WTC11 (cell line): ENCODE results near the gene C1orf159. TPM values are rescaled to one million over a fixed set of nuclear protein-coding genes. Genes with fewer than 3 reads are reported as not detected.

Experiments used
- ATAC-seq: fragments of 200-7000 bp; cut with Tn5 transposase; 2 replicates; pipeline ENCODE4 v1.10.0; 2021; ENCODE audit warnings: mild to moderate bottlenecking, moderate library complexity
- CTCF ChIA-PET: fragments of 300-600 bp; sonication (Branson Sonifier 250); formaldehyde crosslinking; loops from one replicate; lab custom pipeline; 2021; ENCODE audit warnings: antibody characterized with exemption; lab: Charles Lee
- POLR2A ChIA-PET: fragments of 350-600 bp; sonication (Branson Sonifier 250); formaldehyde crosslinking; loops from one replicate; lab custom pipeline; 2021; ENCODE audit warnings: antibody characterized with exemption; lab: Charles Lee
- DNase-seq: peaks from one replicate; pipeline ENCODE4 v3.0.0; 2021; ENCODE audit warnings: low spot score
- H3K27ac Mint-ChIP-seq: 2 replicates; pipeline ENCODE4 v1.8.0; 2021; ENCODE audit warnings: mixed read lengths
- H3K27me3 Mint-ChIP-seq: 2 replicates; pipeline ENCODE4 v1.8.0; 2021; ENCODE audit warnings: low read depth, mild to moderate bottlenecking, moderate library complexity, mixed read lengths
- H3K36me3 Mint-ChIP-seq: 2 replicates; pipeline ENCODE4 v1.8.0; 2021; ENCODE audit warnings: mixed read lengths
- H3K4me1 Mint-ChIP-seq: 2 replicates; pipeline ENCODE4 v1.8.0; 2022; ENCODE audit warnings: mixed read lengths
- H3K4me3 Mint-ChIP-seq: 2 replicates; pipeline ENCODE4 v1.8.0; 2021; ENCODE audit warnings: mild to moderate bottlenecking, moderate library complexity, mixed read lengths
- H3K9me3 Mint-ChIP-seq: 2 replicates; pipeline ENCODE4 v1.8.0; 2021; ENCODE audit warnings: mixed read lengths
- CREB1 ChIP-seq: sonication (generic); formaldehyde crosslinking; IDR thresholded peaks from 2 replicates; pipeline ENCODE4 v1.8.0; 2023; ENCODE audit warnings: mild to moderate bottlenecking, missing genetic modification reagents
- CREM ChIP-seq: sonication (generic); formaldehyde crosslinking; IDR thresholded peaks from 2 replicates; pipeline ENCODE4 v1.8.1; 2022; ENCODE audit warnings: mild to moderate bottlenecking, missing genetic modification reagents, moderate library complexity
- ESRRA ChIP-seq: sonication (generic); formaldehyde crosslinking; IDR thresholded peaks from 2 replicates; pipeline ENCODE4 v1.8.1; 2022; ENCODE audit warnings: mild to moderate bottlenecking, missing genetic modification reagents, borderline replicate concordance
- ETV6 ChIP-seq: sonication (generic); formaldehyde crosslinking; IDR thresholded peaks from 2 replicates; pipeline ENCODE4 v1.8.1; 2022; ENCODE audit warnings: mild to moderate bottlenecking, missing genetic modification reagents
- FOXJ3 ChIP-seq: sonication (generic); formaldehyde crosslinking; IDR thresholded peaks from 2 replicates; pipeline ENCODE4 v1.9.0; 2021; ENCODE audit warnings: missing genetic modification reagents, mild to moderate bottlenecking, borderline replicate concordance
- FOXK1 ChIP-seq: sonication (generic); formaldehyde crosslinking; IDR thresholded peaks from 2 replicates; pipeline ENCODE4 v1.8.0; 2022; ENCODE audit warnings: mild to moderate bottlenecking, moderate library complexity, missing genetic modification reagents
- FOXP1 ChIP-seq: sonication (generic); formaldehyde crosslinking; IDR thresholded peaks from 2 replicates; pipeline ENCODE4 v1.8.0; 2022; ENCODE audit warnings: missing genetic modification reagents, mild to moderate bottlenecking, moderate library complexity, borderline replicate concordance
- GRHL2 ChIP-seq: fragments of 250-450 bp; sonication (Bioruptor Pico); IDR thresholded peaks from 2 replicates; pipeline ENCODE4 v1.8.0; 2022; ENCODE audit warnings: mild to moderate bottlenecking, moderate library complexity; ENCODE audit not compliant: insufficient replicate concordance, severe bottlenecking
- RELA ChIP-seq: sonication (generic); formaldehyde crosslinking; IDR thresholded peaks from 2 replicates; pipeline ENCODE4 v1.8.1; 2022; ENCODE audit warnings: missing genetic modification reagents, mild to moderate bottlenecking, borderline replicate concordance
- SMAD4 ChIP-seq: sonication (generic); formaldehyde crosslinking; IDR thresholded peaks from 2 replicates; pipeline ENCODE4 v1.8.0; 2022; ENCODE audit warnings: mild to moderate bottlenecking, missing genetic modification reagents
- TCF7 ChIP-seq: sonication (generic); formaldehyde crosslinking; IDR thresholded peaks from 2 replicates; pipeline ENCODE4 v1.8.0; 2022; ENCODE audit warnings: mild to moderate bottlenecking, low read depth, missing genetic modification reagents, moderate library complexity
- ZNF671 ChIP-seq: fragments of 250-450 bp; sonication (Bioruptor Pico); IDR thresholded peaks from 2 replicates; pipeline ENCODE4 v1.8.0; 2021; ENCODE audit warnings: mild to moderate bottlenecking
- total RNA-seq: library from RNA; stranded (reverse); gene quantifications from 3 replicates; pipeline ENCODE4 v1.2.3, GENCODE V29; 2021
- TF ChIP-seq, protein P1 (sequence below): sonication (generic); formaldehyde crosslinking; IDR thresholded peaks from 2 replicates; pipeline ENCODE4 v1.8.0; 2022; ENCODE audit warnings: mild to moderate bottlenecking, missing genetic modification reagents
- TF ChIP-seq, protein P2 (sequence below): sonication (generic); formaldehyde crosslinking; IDR thresholded peaks from 2 replicates; pipeline ENCODE4 v1.8.1; 2023; ENCODE audit warnings: mild to moderate bottlenecking, missing genetic modification reagents, borderline replicate concordance
- TF ChIP-seq, protein P3 (sequence below): sonication (generic); formaldehyde crosslinking; IDR thresholded peaks from 2 replicates; pipeline ENCODE4 v1.8.1; 2023; ENCODE audit warnings: mild to moderate bottlenecking, missing genetic modification reagents, moderate library complexity
- TF ChIP-seq, protein P4 (sequence below): fragments of 250-450 bp; sonication (Bioruptor Pico); IDR thresholded peaks from 2 replicates; pipeline ENCODE4 v1.9.0; 2021; ENCODE audit warnings: mild to moderate bottlenecking, borderline replicate concordance
- TF ChIP-seq, protein P5 (sequence below): sonication (generic); formaldehyde crosslinking; IDR thresholded peaks from 2 replicates; pipeline ENCODE4 v1.8.1; 2022; ENCODE audit warnings: mild to moderate bottlenecking, moderate library complexity, missing genetic modification reagents
- TF ChIP-seq, protein P6 (sequence below): fragments of 250-450 bp; sonication (Bioruptor Pico); IDR thresholded peaks from 2 replicates; pipeline ENCODE4 v1.9.0; 2021; ENCODE audit warnings: mild to moderate bottlenecking

Gene C1orf159
- total RNA-seq, 1 experiment from 2014 or later, result 17.8 TPM

DNA sequence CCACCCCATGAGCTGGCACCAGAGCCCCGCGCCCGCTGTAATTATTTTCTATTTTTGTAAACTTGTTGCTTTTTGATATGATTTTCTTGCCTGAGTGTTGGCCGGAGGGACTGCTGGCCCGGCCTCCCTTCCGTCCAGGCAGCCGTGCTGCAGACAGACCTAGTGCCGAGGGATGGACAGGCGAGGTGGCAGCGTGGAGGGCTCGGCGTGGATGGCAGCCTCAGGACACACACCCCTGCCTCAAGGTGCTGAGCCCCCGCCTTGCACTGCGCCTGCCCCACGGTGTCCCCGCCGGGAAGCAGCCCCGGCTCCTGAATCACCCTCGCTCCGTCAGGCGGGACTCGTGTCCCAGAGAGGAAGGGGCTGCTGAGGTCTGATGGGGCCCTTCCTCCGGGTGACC is 60.9 kb downstream of the C1orf159 start (continued):
- TF ChIP-seq, protein P1, sequence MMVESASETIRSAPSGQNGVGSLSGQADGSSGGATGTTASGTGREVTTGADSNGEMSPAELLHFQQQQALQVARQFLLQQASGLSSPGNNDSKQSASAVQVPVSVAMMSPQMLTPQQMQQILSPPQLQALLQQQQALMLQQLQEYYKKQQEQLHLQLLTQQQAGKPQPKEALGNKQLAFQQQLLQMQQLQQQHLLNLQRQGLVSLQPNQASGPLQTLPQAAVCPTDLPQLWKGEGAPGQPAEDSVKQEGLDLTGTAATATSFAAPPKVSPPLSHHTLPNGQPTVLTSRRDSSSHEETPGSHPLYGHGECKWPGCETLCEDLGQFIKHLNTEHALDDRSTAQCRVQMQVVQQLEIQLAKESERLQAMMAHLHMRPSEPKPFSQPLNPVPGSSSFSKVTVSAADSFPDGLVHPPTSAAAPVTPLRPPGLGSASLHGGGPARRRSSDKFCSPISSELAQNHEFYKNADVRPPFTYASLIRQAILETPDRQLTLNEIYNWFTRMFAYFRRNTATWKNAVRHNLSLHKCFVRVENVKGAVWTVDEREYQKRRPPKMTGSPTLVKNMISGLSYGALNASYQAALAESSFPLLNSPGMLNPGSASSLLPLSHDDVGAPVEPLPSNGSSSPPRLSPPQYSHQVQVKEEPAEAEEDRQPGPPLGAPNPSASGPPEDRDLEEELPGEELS (CRISPR knock-in tag), result no peak
- TF ChIP-seq, protein P2, sequence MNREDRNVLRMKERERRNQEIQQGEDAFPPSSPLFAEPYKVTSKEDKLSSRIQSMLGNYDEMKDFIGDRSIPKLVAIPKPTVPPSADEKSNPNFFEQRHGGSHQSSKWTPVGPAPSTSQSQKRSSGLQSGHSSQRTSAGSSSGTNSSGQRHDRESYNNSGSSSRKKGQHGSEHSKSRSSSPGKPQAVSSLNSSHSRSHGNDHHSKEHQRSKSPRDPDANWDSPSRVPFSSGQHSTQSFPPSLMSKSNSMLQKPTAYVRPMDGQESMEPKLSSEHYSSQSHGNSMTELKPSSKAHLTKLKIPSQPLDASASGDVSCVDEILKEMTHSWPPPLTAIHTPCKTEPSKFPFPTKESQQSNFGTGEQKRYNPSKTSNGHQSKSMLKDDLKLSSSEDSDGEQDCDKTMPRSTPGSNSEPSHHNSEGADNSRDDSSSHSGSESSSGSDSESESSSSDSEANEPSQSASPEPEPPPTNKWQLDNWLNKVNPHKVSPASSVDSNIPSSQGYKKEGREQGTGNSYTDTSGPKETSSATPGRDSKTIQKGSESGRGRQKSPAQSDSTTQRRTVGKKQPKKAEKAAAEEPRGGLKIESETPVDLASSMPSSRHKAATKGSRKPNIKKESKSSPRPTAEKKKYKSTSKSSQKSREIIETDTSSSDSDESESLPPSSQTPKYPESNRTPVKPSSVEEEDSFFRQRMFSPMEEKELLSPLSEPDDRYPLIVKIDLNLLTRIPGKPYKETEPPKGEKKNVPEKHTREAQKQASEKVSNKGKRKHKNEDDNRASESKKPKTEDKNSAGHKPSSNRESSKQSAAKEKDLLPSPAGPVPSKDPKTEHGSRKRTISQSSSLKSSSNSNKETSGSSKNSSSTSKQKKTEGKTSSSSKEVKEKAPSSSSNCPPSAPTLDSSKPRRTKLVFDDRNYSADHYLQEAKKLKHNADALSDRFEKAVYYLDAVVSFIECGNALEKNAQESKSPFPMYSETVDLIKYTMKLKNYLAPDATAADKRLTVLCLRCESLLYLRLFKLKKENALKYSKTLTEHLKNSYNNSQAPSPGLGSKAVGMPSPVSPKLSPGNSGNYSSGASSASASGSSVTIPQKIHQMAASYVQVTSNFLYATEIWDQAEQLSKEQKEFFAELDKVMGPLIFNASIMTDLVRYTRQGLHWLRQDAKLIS (CRISPR knock-in tag), result no peak
- TF ChIP-seq ESRRA (CRISPR knock-in tag) (no peak), FOXP1 (CRISPR knock-in tag) (no peak)

DNA sequence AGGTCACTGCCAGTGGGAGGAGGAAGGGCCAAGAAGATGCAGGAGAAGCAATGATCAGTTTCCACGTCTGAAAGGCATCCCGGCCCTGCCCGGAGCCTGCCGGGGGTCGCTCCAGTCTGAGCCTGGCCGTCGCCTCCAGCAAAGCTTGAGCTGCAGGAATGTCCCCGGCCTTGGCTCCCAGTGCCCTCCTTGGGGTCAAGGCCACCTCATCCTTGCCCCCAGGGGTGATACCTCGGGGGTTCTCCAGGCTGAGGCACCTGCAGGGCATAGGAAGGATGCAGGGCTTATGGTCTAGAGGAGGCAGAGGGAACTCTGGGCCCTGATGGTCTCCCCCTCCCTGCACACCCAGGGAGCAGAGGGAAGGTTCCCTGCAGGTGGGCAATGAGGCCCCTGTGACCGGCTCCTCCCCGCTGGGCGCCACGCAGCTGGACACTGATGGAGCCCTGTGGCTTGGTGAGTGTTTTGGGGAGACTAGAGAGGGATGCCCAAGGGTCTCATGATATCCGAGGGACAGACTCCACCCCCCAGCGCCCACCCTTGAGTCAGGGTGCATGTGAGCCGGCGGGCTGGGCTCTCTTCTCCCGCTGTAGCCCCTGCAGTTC is 61.7 kb downstream of the C1orf159 start:
- ChIA-PET CTCF (no interaction called here), POLR2A (no interaction called here)
- no peak overlapping the region for H3K4me3 Mint-ChIP-seq
- DNase-seq (no peak), ATAC-seq (no peak)
- peaks cover 6% of the 10 kb centered on the region for H3K9me3 Mint-ChIP-seq
- peaks cover 3% of the 10 kb centered on the region; the same call in 1 of the 2 replicates for H3K4me1 Mint-ChIP-seq
- peaks cover 23% of the 10 kb centered on the region for H3K27me3 Mint-ChIP-seq
- H3K36me3 Mint-ChIP-seq, result peaks cover 17% of the 10 kb centered on the region
- no peak overlapping the region for H3K27ac Mint-ChIP-seq
- TF ChIP-seq FOXK1 (CRISPR knock-in tag) (no peak), ZNF671 (CRISPR knock-in tag) (no peak), ETV6 (CRISPR knock-in tag) (no peak), GRHL2 (no peak), FOXJ3 (CRISPR knock-in tag) (no peak)
- TF ChIP-seq, protein P3, sequence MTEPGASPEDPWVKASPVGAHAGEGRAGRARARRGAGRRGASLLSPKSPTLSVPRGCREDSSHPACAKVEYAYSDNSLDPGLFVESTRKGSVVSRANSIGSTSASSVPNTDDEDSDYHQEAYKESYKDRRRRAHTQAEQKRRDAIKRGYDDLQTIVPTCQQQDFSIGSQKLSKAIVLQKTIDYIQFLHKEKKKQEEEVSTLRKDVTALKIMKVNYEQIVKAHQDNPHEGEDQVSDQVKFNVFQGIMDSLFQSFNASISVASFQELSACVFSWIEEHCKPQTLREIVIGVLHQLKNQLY, result no peak

DNA sequence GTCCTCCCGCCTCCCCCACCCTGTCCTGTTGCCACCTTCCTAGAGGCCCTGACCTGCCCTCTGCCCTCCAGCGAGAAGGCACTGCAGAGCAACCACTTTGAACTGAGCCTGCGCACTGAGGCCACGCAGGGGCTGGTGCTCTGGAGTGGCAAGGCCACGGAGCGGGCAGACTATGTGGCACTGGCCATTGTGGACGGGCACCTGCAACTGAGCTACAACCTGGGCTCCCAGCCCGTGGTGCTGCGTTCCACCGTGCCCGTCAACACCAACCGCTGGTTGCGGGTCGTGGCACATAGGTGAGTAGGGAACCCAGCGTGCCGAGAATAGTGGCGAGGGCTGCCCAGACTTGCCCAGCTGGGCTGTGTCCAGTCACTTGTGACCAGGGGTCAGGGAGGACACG is 62.2 kb downstream of the C1orf159 start:
- ChIA-PET POLR2A (no interaction called here), CTCF (no interaction called here)
- Mint-ChIP-seq H3K4me1 (peaks cover 3% of the 10 kb centered on the region; the same call in 1 of the 2 replicates), H3K27ac (no peak overlapping the region), H3K27me3 (peaks cover 19% of the 10 kb centered on the region), H3K4me3 (no peak overlapping the region), H3K9me3 (peaks cover 6% of the 10 kb centered on the region), H3K36me3 (peaks cover 17% of the 10 kb centered on the region)
- DNase-seq, result no peak
- ATAC-seq, result no peak
- TF ChIP-seq, protein P4, sequence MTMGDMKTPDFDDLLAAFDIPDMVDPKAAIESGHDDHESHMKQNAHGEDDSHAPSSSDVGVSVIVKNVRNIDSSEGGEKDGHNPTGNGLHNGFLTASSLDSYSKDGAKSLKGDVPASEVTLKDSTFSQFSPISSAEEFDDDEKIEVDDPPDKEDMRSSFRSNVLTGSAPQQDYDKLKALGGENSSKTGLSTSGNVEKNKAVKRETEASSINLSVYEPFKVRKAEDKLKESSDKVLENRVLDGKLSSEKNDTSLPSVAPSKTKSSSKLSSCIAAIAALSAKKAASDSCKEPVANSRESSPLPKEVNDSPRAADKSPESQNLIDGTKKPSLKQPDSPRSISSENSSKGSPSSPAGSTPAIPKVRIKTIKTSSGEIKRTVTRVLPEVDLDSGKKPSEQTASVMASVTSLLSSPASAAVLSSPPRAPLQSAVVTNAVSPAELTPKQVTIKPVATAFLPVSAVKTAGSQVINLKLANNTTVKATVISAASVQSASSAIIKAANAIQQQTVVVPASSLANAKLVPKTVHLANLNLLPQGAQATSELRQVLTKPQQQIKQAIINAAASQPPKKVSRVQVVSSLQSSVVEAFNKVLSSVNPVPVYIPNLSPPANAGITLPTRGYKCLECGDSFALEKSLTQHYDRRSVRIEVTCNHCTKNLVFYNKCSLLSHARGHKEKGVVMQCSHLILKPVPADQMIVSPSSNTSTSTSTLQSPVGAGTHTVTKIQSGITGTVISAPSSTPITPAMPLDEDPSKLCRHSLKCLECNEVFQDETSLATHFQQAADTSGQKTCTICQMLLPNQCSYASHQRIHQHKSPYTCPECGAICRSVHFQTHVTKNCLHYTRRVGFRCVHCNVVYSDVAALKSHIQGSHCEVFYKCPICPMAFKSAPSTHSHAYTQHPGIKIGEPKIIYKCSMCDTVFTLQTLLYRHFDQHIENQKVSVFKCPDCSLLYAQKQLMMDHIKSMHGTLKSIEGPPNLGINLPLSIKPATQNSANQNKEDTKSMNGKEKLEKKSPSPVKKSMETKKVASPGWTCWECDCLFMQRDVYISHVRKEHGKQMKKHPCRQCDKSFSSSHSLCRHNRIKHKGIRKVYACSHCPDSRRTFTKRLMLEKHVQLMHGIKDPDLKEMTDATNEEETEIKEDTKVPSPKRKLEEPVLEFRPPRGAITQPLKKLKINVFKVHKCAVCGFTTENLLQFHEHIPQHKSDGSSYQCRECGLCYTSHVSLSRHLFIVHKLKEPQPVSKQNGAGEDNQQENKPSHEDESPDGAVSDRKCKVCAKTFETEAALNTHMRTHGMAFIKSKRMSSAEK, result no peak
- TF ChIP-seq RELA, result no peak
- TF ChIP-seq GRHL2, result no peak
- TF ChIP-seq CREB1 (CRISPR knock-in tag), result no peak
- TF ChIP-seq CREM, result no peak
- TF ChIP-seq, protein P5, sequence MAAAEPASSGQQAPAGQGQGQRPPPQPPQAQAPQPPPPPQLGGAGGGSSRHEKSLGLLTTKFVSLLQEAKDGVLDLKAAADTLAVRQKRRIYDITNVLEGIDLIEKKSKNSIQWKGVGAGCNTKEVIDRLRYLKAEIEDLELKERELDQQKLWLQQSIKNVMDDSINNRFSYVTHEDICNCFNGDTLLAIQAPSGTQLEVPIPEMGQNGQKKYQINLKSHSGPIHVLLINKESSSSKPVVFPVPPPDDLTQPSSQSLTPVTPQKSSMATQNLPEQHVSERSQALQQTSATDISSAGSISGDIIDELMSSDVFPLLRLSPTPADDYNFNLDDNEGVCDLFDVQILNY (CRISPR knock-in tag), result no peak
- no peak for TF ChIP-seq SMAD4
- TF ChIP-seq, protein P6, sequence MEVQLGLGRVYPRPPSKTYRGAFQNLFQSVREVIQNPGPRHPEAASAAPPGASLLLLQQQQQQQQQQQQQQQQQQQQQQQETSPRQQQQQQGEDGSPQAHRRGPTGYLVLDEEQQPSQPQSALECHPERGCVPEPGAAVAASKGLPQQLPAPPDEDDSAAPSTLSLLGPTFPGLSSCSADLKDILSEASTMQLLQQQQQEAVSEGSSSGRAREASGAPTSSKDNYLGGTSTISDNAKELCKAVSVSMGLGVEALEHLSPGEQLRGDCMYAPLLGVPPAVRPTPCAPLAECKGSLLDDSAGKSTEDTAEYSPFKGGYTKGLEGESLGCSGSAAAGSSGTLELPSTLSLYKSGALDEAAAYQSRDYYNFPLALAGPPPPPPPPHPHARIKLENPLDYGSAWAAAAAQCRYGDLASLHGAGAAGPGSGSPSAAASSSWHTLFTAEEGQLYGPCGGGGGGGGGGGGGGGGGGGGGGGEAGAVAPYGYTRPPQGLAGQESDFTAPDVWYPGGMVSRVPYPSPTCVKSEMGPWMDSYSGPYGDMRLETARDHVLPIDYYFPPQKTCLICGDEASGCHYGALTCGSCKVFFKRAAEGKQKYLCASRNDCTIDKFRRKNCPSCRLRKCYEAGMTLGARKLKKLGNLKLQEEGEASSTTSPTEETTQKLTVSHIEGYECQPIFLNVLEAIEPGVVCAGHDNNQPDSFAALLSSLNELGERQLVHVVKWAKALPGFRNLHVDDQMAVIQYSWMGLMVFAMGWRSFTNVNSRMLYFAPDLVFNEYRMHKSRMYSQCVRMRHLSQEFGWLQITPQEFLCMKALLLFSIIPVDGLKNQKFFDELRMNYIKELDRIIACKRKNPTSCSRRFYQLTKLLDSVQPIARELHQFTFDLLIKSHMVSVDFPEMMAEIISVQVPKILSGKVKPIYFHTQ (CRISPR knock-in tag), result no peak
- TF ChIP-seq TCF7 (CRISPR knock-in tag), result no peak
